NCI-H510A treated with DMSO at 0.1 percent for 48 hours (cell line): ENCODE data around the gene MIER2.

Experiments used
- DNase-seq: peaks from one replicate; lab custom pipeline; 2025; lab: John Stamatoyannopoulos, UW

Gene MIER2

GRCh38 chr19:378706-379105 is 34.1 kb upstream of the MIER2 start:
- no peak for DNase-seq

GRCh38 chr19:377801-378581 is 33.4 kb upstream of the MIER2 start:
- DNase-seq: no peak

GRCh38 chr19:376111-376470 is 31.5 kb upstream of the MIER2 start:
- no peak for DNase-seq

GRCh38 chr19:375395-376110 is 31.0 kb upstream of the MIER2 start:
- DNase-seq: no peak

- DNase-seq: no peak
These were observed 30.3 kb upstream of the MIER2 start for GRCh38 chr19:374886-375235.

GRCh38 chr19:374183-374885 is 29.7 kb upstream of the MIER2 start:
- DNase-seq: peak; percentile 48

- DNase-seq: no peak
These were observed 29.0 kb upstream of the MIER2 start for GRCh38 chr19:373391-374182.

- DNase-seq: no peak
These were observed 27.8 kb upstream of the MIER2 start for GRCh38 chr19:372306-372890.

DNA sequence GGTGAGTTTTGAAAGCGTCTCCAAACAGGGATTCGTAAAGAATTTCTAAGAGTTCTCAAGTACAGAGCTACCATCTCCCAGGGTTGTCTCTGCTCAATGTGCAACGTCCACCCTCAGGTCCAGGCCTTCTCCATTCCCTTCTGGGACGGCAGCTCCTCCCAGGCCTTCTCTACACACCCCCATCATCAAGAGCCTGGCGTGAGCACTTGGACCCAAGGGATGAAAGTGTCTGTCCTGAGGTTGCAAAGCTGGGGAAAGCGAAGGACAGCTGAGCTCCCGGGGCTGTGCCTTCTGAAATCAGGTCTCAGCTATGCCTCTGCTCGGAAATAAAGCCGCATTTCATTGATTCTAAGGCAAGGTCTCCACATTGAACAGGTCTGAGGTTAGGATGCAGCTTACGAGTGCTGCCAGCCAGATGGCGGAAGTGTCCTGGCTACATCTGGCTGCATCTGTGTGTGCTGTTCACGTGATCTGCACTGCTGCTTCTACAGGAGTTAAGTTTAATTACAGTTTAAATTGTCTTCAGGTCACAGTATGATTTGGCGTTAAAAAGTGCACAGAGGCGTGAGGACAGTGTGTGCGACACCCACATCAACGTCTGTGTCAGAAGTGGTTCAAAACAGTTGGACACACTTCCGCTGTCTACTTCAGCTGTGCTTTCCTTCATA is 27.0 kb upstream of the MIER2 start:
- DNase-seq: no peak

- DNase-seq: no peak
These were observed 26.2 kb upstream of the MIER2 start for GRCh38 chr19:370641-371330.

DNA sequence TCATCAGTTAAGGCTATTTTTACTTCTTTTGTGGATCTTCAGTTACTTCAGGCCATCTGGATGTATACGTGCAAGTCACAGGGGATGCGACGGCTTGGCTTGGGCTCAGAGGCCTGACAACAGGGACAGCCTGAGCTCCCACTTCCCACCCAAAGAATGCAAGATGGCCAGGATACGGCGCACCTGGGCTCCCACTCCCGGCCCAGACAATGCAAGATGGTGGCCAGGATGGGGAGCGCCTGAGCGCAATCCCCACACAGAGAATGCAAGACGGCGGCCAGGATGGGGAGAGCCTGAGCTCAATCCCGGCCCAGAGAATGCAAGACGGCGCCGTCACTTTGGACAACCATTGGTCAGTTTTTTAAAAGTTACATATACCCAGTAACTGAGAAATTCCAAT is 25.3 kb upstream of the MIER2 start:
- DNase-seq: no peak

GRCh38 chr19:369256-369655 is 24.7 kb upstream of the MIER2 start:
- DNase-seq: no peak

- DNase-seq: no peak
These were observed 24.0 kb upstream of the MIER2 start for GRCh38 chr19:368630-369024.

DNA sequence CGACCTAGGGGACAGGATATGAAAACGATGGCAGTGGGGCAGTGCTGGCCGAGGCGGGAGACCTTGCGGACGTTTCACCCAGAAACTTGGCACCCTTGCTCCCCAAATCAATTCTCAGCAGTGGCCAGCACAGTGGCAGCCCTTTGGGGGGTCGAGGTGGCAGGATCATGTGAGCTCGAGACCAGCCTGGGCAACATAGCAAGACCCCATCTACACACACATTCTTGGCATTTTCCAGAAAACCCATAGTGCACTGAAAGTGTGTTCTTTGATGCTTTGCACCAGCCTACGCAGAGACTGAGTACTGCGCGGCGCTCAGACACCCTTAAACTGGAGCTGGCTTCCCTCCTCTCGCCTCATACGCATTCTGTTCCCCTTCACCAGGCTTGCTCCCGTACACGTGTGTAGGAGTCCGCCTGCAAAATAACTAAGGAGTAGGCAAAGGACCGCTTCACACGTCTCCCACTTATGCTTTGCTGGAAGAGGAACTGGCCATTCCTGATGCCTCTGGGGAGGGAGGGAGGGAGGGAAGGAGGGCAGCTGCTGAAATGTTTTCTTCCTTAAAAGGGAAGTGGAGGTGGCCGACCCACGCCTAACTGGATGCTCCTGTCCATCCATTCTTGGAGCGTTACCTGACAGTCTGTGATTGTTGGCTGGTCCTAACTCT is 23.5 kb upstream of the MIER2 start:
- DNase-seq: no peak

- DNase-seq: no peak
These were observed 23.0 kb upstream of the MIER2 start for GRCh38 chr19:367561-367960.

DNA sequence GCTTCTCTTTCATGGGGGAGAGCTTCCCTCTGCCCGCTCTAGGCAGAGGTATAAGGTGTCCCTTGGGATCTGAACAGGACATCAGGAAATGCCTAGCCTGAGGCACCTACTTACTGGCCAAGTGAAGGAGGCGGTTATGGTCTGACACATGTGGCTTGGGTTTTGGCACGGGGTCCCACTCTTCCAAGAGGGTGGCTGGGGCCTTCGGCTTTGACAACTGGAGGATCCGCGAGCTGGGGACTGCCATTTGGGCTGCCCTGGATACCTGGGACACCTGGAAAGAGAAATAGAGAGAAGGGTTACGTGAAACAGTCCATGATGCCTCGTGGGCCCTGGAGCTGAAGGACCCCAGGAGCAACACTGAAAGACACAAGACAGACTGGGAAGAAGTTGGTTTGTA is 22.4 kb upstream of the MIER2 start:
- no peak for DNase-seq

GRCh38 chr19:366205-366783 is 21.7 kb upstream of the MIER2 start:
- no peak for DNase-seq

DNA sequence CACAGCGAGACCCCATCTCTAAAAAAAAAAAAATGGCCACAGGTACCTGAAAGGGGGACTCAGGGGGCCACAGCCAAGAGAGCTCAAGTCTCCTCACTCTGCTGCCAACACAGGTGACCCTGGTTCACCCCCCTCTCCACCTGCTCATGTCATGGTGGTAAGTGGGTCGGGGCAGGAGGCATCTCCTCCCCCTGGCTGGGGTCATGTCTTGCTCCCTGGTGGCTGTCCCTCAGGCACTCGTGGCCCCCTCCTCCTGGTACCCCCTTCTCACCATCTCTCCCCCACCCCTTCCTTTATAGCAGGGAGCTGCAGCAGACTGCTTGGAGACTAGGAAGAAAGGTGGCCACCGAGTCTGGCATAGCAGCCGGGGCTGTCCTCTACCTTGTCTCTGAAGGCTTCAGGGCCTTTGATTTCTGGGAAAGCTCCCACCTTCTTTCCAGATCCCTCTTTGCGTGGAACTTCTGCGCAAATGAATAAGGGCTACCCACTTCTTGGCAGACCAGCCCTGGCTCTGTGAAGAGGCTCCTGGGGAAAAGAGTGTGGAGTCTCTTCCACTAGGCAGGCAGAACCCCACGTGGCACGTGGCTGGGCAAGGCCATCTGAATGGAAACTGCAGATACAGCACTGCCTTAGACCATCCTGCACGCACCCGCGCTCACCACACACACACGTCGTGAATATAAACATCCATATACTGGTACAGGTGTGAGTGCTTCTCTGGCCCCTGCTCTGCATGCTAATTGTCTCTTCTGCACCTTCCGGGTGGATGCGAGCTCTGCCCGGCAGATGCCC is 20.1 kb upstream of the MIER2 start:
- no peak for DNase-seq

DNA sequence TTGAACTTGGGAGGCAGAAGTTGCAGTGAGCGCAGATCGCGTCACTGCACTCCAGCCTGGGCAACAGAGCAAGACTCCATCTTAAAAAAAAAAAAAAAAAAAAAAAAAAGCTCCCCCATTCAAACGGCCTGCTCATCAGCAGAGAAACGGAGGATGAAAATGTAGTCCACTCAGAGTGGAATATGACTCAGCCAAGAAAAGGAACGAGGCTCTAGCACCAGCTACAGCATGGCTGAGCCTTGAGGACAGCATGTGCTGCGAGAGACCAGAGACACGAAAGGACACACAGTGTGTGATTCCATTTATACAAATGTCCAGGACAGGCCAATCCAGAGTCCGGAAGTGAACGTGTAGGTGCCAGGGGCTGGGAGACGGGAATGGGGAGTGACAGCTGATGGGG is 18.1 kb upstream of the MIER2 start:
- DNase-seq: no peak
